Activated CD4-positive, alpha-beta T cell treated with anti-CD3 and anti-CD28 coated beads, Interleukin-2, amount 50 U/mL, for 24 hours (primary cell): ENCODE results near the gene NHLH1.

Experiments
- DNase-seq, 2 donors: peaks; one replicate each; pipeline ENCODE4 v3.0.0-alpha.2; 2020; ENCODE audit warnings: low read depth in 1 of 2, low spot score in 1 of 2

The NHLH1 gene

GRCh38 chr1:160410406-160411005 is 43.6 kb downstream of the NHLH1 start:
- no peak for DNase-seq

- no peak for DNase-seq
Measured at GRCh38 chr1:160411271-160412027, 44.6 kb downstream of the NHLH1 start.

GRCh38 chr1:160412028-160412362 is 45.1 kb downstream of the NHLH1 start:
- no peak for DNase-seq

GRCh38 chr1:160413716-160414115 is 46.8 kb downstream of the NHLH1 start:
- DNase-seq: no peak

- DNase-seq: no peak
Measured at GRCh38 chr1:160414881-160415280, 48.0 kb downstream of the NHLH1 start.

GRCh38 chr1:160415696-160416290 is 48.9 kb downstream of the NHLH1 start:
- DNase-seq: no peak

GRCh38 chr1:160416369-160416768 is 49.5 kb downstream of the NHLH1 start:
- DNase-seq: no peak

GRCh38 chr1:160418483-160418882 is 51.6 kb downstream of the NHLH1 start:
- DNase-seq: no peak

GRCh38 chr1:160419150-160419837 is 52.4 kb downstream of the NHLH1 start:
- DNase-seq: no peak

GRCh38 chr1:160419838-160420169 is 52.9 kb downstream of the NHLH1 start:
- no peak for DNase-seq

- no peak for DNase-seq
Measured at GRCh38 chr1:160420881-160421842, 54.3 kb downstream of the NHLH1 start.

GRCh38 chr1:160421881-160422280 is 55.0 kb downstream of the NHLH1 start:
- DNase-seq: no peak
